RWPE2 (cell line): ENCODE measurements around the gene ST7L.

Source experiments
- ATAC-seq: fragments of 200-7000 bp; cut with Tn5 transposase; 3 replicates; pipeline ENCODE4 v1.9.1; 2021; ENCODE audit warnings: low read depth
- DNase-seq: peaks from one replicate; pipeline ENCODE4 v3.0.0-alpha.2; 2020; ENCODE audit warnings: low spot score
- H3K27ac ChIP-seq: fragments of 450-650 bp; 2 replicates; pipeline ENCODE4 v1.5.1; 2017; ENCODE audit warnings: mild to moderate bottlenecking; ENCODE audit not compliant: poor library complexity, severe bottlenecking
- H3K27me3 ChIP-seq: fragments of 250-450 bp; sonication (Bioruptor Pico); 2 replicates; pipeline ENCODE4 v1.5.1; 2021; ENCODE audit warnings: mild to moderate bottlenecking, moderate library complexity; ENCODE audit not compliant: insufficient read depth, poor library complexity, severe bottlenecking
- H3K36me3 ChIP-seq: fragments of 250-450 bp; sonication (Bioruptor Pico); 2 replicates; pipeline ENCODE4 v1.5.1; 2020; ENCODE audit warnings: low read depth, mild to moderate bottlenecking, moderate library complexity
- H3K4me1 ChIP-seq: fragments of 250-450 bp; sonication (Bioruptor Pico); 2 replicates; pipeline ENCODE4 v1.5.1; 2021; ENCODE audit warnings: mild to moderate bottlenecking, moderate library complexity; ENCODE audit not compliant: insufficient read depth, poor library complexity, severe bottlenecking
- H3K4me3 ChIP-seq: fragments of 250-450 bp; sonication (Bioruptor Pico); 2 replicates; pipeline ENCODE4 v1.5.1; 2021; ENCODE audit warnings: mild to moderate bottlenecking, moderate library complexity; ENCODE audit not compliant: severe bottlenecking
- H3K9me3 ChIP-seq: fragments of 250-450 bp; sonication (Bioruptor Pico); 2 replicates; pipeline ENCODE4 v1.5.1; 2021; ENCODE audit warnings: mild to moderate bottlenecking, moderate library complexity; ENCODE audit not compliant: severe bottlenecking
- CTCF ChIP-seq: fragments of 450-650 bp; IDR thresholded peaks from one replicate; pipeline ENCODE4 v1.5.1; 2017; ENCODE audit warnings: mild to moderate bottlenecking, moderate library complexity; ENCODE audit not compliant: poor library complexity, severe bottlenecking

ST7L gene

GRCh38 chr1:112540226-112540794 is 78.6 kb downstream of the ST7L start:
- Histone ChIP-seq H3K9me3 (no peaks in the 10 kb centered on the region), H3K27me3 (no peaks in the 10 kb centered on the region), H3K36me3 (peaks cover 24% of the 10 kb centered on the region), H3K27ac (no peak overlapping the region), H3K4me1 (peaks cover 23% of the 10 kb centered on the region), H3K4me3 (no peak overlapping the region)
- ATAC-seq (no peak), DNase-seq (no peak)
- no peak for TF ChIP-seq CTCF

- Histone ChIP-seq H3K9me3 (no peaks in the 10 kb centered on the region), H3K4me3 (no peak overlapping the region), H3K4me1 (peaks cover 9% of the 10 kb centered on the region), H3K27me3 (no peaks in the 10 kb centered on the region), H3K27ac (no peak overlapping the region), H3K36me3 (peaks cover 24% of the 10 kb centered on the region)
- no peak for ATAC-seq
- no peak for TF ChIP-seq CTCF
- no peak for DNase-seq
Measured at GRCh38 chr1:112538883-112539282, 80.1 kb downstream of the ST7L start.

- DNase-seq: no peak
- no peak overlapping the region for H3K27ac ChIP-seq
- no peaks in the 10 kb centered on the region for H3K9me3 ChIP-seq
- ATAC-seq: no peak
- TF ChIP-seq CTCF: no peak
- no peaks in the 10 kb centered on the region for H3K27me3 ChIP-seq
- H3K4me3 ChIP-seq: no peak overlapping the region
- peaks cover 24% of the 10 kb centered on the region for H3K36me3 ChIP-seq
- H3K4me1 ChIP-seq: peaks cover 3% of the 10 kb centered on the region
Measured at GRCh38 chr1:112537456-112537855, 81.5 kb downstream of the ST7L start.

GRCh38 chr1:112536561-112536960 is 82.4 kb downstream of the ST7L start:
- no peak for DNase-seq
- H3K9me3 ChIP-seq: no peaks in the 10 kb centered on the region
- H3K27ac ChIP-seq: no peak overlapping the region
- no peak for ATAC-seq
- no peaks in the 10 kb centered on the region for H3K27me3 ChIP-seq
- peaks cover 16% of the 10 kb centered on the region for H3K36me3 ChIP-seq
- no peak for TF ChIP-seq CTCF
- H3K4me1 ChIP-seq: peaks cover under 1% of the 10 kb centered on the region
- H3K4me3 ChIP-seq: no peak overlapping the region

- H3K27me3 ChIP-seq: no peaks in the 10 kb centered on the region
- ATAC-seq: no peak
- H3K9me3 ChIP-seq: no peaks in the 10 kb centered on the region
Measured at GRCh38 chr1:112533029-112533428, 85.9 kb downstream of the ST7L start.

More at GRCh38 chr1:112533029-112533428, 85.9 kb downstream of the ST7L start:
- no peak for TF ChIP-seq CTCF
- peaks cover 11% of the 10 kb centered on the region; the same call in 1 of the 2 replicates for H3K36me3 ChIP-seq
- H3K27ac ChIP-seq: no peak overlapping the region
- peaks cover 14% of the 10 kb centered on the region for H3K4me1 ChIP-seq
- no peak for DNase-seq
- no peak overlapping the region for H3K4me3 ChIP-seq
